ENCODE results near the gene AP1B1.

Gene AP1B1

GRCh38 chr22:29334148-29334547 is 54.2 kb downstream of the AP1B1 start:
- no peaks in the 10 kb centered on the region for H3K4me1 Mint-ChIP-seq
- DNase-seq (ENCODE audit: low spot score in 2 of 2) (no peak), ATAC-seq (replicated peaks; ENCODE audit: extremely low read depth, poor library complexity, severe bottlenecking) (no peak)
- no peak overlapping the region for H3K27ac Mint-ChIP-seq (ENCODE audit: low read depth)
- no peaks in the 10 kb centered on the region for H3K9me3 Mint-ChIP-seq
- H3K4me3 Mint-ChIP-seq: no peak overlapping the region
- H3K36me3 Mint-ChIP-seq (ENCODE audit: insufficient read depth): peaks cover 25% of the 10 kb centered on the region
- H3K27me3 Mint-ChIP-seq: no peaks in the 10 kb centered on the region

DNA sequence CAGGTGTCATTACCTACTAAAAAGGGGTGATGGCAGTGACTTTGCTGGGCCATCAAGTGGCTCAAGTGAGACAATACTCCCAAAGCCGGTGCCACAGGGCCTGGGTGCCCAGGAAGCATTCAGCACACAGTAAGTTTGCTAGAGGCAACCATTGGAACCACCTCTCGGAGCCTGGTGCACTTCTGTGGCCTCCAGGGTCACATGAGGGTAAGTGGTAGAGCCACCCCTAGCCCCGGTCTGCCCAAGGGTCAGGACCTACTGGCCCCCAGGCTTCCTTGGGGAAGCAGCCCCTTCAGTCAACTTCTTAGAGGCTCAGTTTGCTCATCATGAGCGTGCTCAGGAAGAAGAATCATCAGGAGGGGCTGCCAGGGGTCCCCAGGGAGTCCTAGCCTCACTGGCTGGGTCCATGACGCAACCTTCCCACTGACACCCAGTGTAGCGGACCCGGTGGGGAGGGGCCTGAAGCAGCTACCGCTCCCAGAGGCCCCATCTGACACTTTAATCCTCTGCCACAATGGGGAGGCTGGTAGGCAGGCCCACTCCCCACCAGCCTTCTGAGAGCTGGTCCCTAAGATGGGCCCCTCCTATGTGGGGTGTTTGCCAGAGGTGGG is 55.4 kb downstream of the AP1B1 start:
- peak overlapping the region; percentile 44 for H3K27ac Mint-ChIP-seq (ENCODE audit: low read depth)
- H3K4me3 Mint-ChIP-seq: no peak overlapping the region
- DNase-seq (ENCODE audit: low spot score in 2 of 2): no peak
- no peaks in the 10 kb centered on the region for H3K27me3 Mint-ChIP-seq
- no peaks in the 10 kb centered on the region for H3K4me1 Mint-ChIP-seq
- no peak for ATAC-seq (replicated peaks; ENCODE audit: extremely low read depth, poor library complexity, severe bottlenecking)
- no peaks in the 10 kb centered on the region for H3K9me3 Mint-ChIP-seq
- H3K36me3 Mint-ChIP-seq (ENCODE audit: insufficient read depth): peaks cover 17% of the 10 kb centered on the region

DNA sequence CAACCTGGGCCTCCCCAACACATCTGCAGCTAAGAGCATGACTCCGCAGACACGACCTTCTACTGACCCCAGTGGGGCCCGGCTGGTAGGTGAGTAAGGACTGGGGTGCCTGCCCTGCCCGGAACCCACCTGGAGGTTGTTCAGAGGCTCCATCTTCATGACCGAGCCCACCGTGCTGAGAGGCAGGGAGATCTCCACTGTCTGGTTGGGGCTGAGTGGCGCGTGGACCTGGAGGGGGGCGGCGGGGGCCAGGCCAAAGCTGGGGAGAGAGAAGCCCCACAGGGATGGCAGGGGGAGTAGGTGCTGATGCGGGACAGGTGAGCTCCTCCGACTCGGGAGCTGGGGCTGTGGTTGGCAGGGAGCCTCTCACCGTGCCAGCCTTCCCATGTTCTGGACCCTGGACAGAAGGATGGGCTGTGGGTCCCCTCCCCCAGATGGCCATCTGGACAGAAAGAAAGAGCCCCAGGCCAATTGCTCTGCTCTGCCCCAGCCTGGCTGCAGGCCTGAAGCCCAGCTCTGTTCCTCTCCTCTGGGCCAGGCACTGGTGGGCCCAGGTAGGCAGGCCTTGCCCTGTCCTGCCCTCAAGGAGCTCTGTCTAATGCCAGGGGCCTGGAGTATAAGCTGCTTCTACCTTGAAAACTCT is 56.6 kb downstream of the AP1B1 start:
- H3K27me3 Mint-ChIP-seq: no peaks in the 10 kb centered on the region
- ATAC-seq (replicated peaks; ENCODE audit: extremely low read depth, poor library complexity, severe bottlenecking): no peak
- no peaks in the 10 kb centered on the region for H3K9me3 Mint-ChIP-seq
- DNase-seq (ENCODE audit: low spot score in 2 of 2): no peak
- H3K27ac Mint-ChIP-seq (ENCODE audit: low read depth): no peak overlapping the region
- H3K36me3 Mint-ChIP-seq (ENCODE audit: insufficient read depth): peaks cover 16% of the 10 kb centered on the region
- H3K4me1 Mint-ChIP-seq: no peaks in the 10 kb centered on the region
- no peak overlapping the region for H3K4me3 Mint-ChIP-seq

- no peak for DNase-seq (ENCODE audit: low spot score in 2 of 2)
- H3K4me3 Mint-ChIP-seq: no peak overlapping the region
- H3K27me3 Mint-ChIP-seq: no peaks in the 10 kb centered on the region
- H3K4me1 Mint-ChIP-seq: no peaks in the 10 kb centered on the region
- no peak for ATAC-seq (replicated peaks; ENCODE audit: extremely low read depth, poor library complexity, severe bottlenecking)
- peaks cover 13% of the 10 kb centered on the region for H3K36me3 Mint-ChIP-seq (ENCODE audit: insufficient read depth)
- H3K9me3 Mint-ChIP-seq: no peaks in the 10 kb centered on the region
- H3K27ac Mint-ChIP-seq (ENCODE audit: low read depth): no peak overlapping the region
These were observed 57.2 kb downstream of the AP1B1 start for GRCh38 chr22:29331213-29331612.

DNA sequence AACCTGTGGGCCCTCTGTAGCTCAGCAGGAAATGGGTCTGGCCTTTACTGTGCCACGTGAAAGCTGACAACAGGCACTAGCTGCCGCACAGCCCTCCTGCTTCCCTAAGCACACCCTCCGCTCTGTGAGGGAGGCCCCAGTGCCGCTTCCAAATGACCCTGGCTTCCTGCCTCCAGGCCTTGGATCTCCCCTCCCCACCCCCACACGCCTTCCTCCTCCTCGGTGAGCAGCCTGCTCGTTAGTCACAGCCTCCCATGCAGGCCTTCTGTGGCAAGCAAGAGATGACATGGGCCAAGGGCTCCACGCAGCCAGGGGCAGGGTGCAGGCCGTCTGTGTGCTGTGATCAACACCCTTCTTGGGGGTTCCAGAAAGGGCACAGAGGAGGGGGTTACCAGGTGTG is 57.6 kb downstream of the AP1B1 start:
- no peak for ATAC-seq (replicated peaks; ENCODE audit: extremely low read depth, poor library complexity, severe bottlenecking)
- H3K27ac Mint-ChIP-seq (ENCODE audit: low read depth): no peak overlapping the region
- no peaks in the 10 kb centered on the region for H3K9me3 Mint-ChIP-seq
- peaks cover 11% of the 10 kb centered on the region for H3K36me3 Mint-ChIP-seq (ENCODE audit: insufficient read depth)
- no peaks in the 10 kb centered on the region for H3K4me1 Mint-ChIP-seq
- no peaks in the 10 kb centered on the region for H3K27me3 Mint-ChIP-seq
- no peak for DNase-seq (ENCODE audit: low spot score in 2 of 2)
- H3K4me3 Mint-ChIP-seq: no peak overlapping the region

DNA sequence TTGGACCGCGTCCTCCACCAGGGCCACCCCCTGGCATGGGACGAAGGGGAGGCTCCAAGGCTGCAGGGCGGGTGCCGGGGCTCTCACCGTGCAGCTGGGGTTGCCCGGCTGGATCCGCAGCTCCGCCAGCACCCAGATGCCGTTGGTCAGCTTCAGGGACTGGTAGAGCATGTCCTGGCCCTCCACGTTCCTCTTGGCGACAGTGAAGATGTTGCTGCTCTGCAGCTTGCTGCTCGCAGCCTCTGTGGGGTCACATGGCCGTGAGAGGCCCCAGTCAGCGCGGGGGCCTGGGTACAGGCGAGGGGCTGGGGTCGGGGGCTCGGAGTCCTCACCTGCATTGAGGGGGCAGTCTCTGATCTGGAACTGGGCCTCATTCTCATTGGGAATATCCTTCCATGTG is 58.1 kb downstream of the AP1B1 start:
- Mint-ChIP-seq H3K27ac (ENCODE audit: low read depth) (no peak overlapping the region), H3K27me3 (no peaks in the 10 kb centered on the region), H3K4me3 (no peak overlapping the region), H3K9me3 (no peaks in the 10 kb centered on the region), H3K4me1 (no peaks in the 10 kb centered on the region), H3K36me3 (ENCODE audit: insufficient read depth) (peaks cover 11% of the 10 kb centered on the region)
- no peak for ATAC-seq (replicated peaks; ENCODE audit: extremely low read depth, poor library complexity, severe bottlenecking)
- no peak for DNase-seq (ENCODE audit: low spot score in 2 of 2)

GRCh38 chr22:29329581-29329980 is 58.8 kb downstream of the AP1B1 start:
- ATAC-seq (replicated peaks; ENCODE audit: extremely low read depth, poor library complexity, severe bottlenecking) (no peak), DNase-seq (ENCODE audit: low spot score in 2 of 2) (no peak)
- H3K36me3 Mint-ChIP-seq (ENCODE audit: insufficient read depth): peaks cover 11% of the 10 kb centered on the region
- H3K9me3 Mint-ChIP-seq: no peaks in the 10 kb centered on the region
- no peak overlapping the region for H3K4me3 Mint-ChIP-seq
- no peaks in the 10 kb centered on the region for H3K4me1 Mint-ChIP-seq
- no peaks in the 10 kb centered on the region for H3K27me3 Mint-ChIP-seq
- H3K27ac Mint-ChIP-seq (ENCODE audit: low read depth): no peak overlapping the region

GRCh38 chr22:29328566-29329500 is 59.5 kb downstream of the AP1B1 start:
- no peak for DNase-seq (ENCODE audit: low spot score in 2 of 2)
- Mint-ChIP-seq H3K4me1 (no peaks in the 10 kb centered on the region), H3K36me3 (ENCODE audit: insufficient read depth) (peaks cover 11% of the 10 kb centered on the region), H3K27me3 (no peaks in the 10 kb centered on the region), H3K9me3 (no peaks in the 10 kb centered on the region), H3K27ac (ENCODE audit: low read depth) (no peak overlapping the region), H3K4me3 (no peak overlapping the region)
- no peak for ATAC-seq (replicated peaks; ENCODE audit: extremely low read depth, poor library complexity, severe bottlenecking)

- no peak for ATAC-seq (replicated peaks; ENCODE audit: extremely low read depth, poor library complexity, severe bottlenecking)
- H3K9me3 Mint-ChIP-seq: no peaks in the 10 kb centered on the region
These were observed 60.3 kb downstream of the AP1B1 start for GRCh38 chr22:29328055-29328454.

GRCh38 chr22:29327089-29327764 is 61.1 kb downstream of the AP1B1 start:
- Mint-ChIP-seq H3K36me3 (ENCODE audit: insufficient read depth) (peaks cover 6% of the 10 kb centered on the region), H3K4me3 (no peak overlapping the region), H3K9me3 (no peaks in the 10 kb centered on the region), H3K27ac (ENCODE audit: low read depth) (no peak overlapping the region), H3K4me1 (no peaks in the 10 kb centered on the region), H3K27me3 (no peaks in the 10 kb centered on the region)
- ATAC-seq (replicated peaks; ENCODE audit: extremely low read depth, poor library complexity, severe bottlenecking) (no peak), DNase-seq (ENCODE audit: low spot score in 2 of 2) (no peak)

More at GRCh38 chr22:29328055-29328454, 60.3 kb downstream of the AP1B1 start:
- Mint-ChIP-seq H3K4me3 (no peak overlapping the region), H3K27me3 (no peaks in the 10 kb centered on the region), H3K36me3 (ENCODE audit: insufficient read depth) (peaks cover 9% of the 10 kb centered on the region), H3K4me1 (no peaks in the 10 kb centered on the region), H3K27ac (ENCODE audit: low read depth) (no peak overlapping the region)
- DNase-seq (ENCODE audit: low spot score in 2 of 2): no peak

GRCh38 chr22:29326481-29326880 is 61.9 kb downstream of the AP1B1 start:
- ATAC-seq (replicated peaks; ENCODE audit: extremely low read depth, poor library complexity, severe bottlenecking) (no peak), DNase-seq (ENCODE audit: low spot score in 2 of 2) (no peak)
- Mint-ChIP-seq H3K4me1 (no peaks in the 10 kb centered on the region), H3K27ac (ENCODE audit: low read depth) (peak overlapping the region; percentile 32), H3K36me3 (ENCODE audit: insufficient read depth) (peaks cover 8% of the 10 kb centered on the region), H3K4me3 (no peak overlapping the region), H3K9me3 (no peaks in the 10 kb centered on the region), H3K27me3 (no peaks in the 10 kb centered on the region)

- ATAC-seq (replicated peaks; ENCODE audit: extremely low read depth, poor library complexity, severe bottlenecking): no peak
- no peak for DNase-seq (ENCODE audit: low spot score in 2 of 2)
- Mint-ChIP-seq H3K27ac (ENCODE audit: low read depth) (no peak overlapping the region), H3K9me3 (no peaks in the 10 kb centered on the region), H3K4me1 (no peaks in the 10 kb centered on the region), H3K4me3 (no peak overlapping the region), H3K27me3 (no peaks in the 10 kb centered on the region), H3K36me3 (ENCODE audit: insufficient read depth) (peaks cover 8% of the 10 kb centered on the region)
These were observed 62.5 kb downstream of the AP1B1 start for GRCh38 chr22:29325785-29326315.

Data from central memory CD8-positive, alpha-beta T cell (primary cell).